ENCODE data around the gene ZC3H12A.

The ZC3H12A gene

GRCh38 chr1:37434292-37435225 lies 39.8 kb upstream of the ZC3H12A start:
- DNase-seq (ENCODE audit: low read depth in 2 of 2), result peak; percentile 58 to 61
- TF ChIP-seq CTCF (IDR thresholded peaks at IDR 0.05; ENCODE audit: low read depth, low read length), result peak; percentile 97
- H3K4me3 ChIP-seq (replicated peaks in 1 of 2; ENCODE audit: low read depth in 2 of 2, low read length in 2 of 2), result no peak overlapping the region

- TF ChIP-seq CTCF (IDR thresholded peaks at IDR 0.05; ENCODE audit: low read depth, low read length), result no peak
- DNase-seq (ENCODE audit: low read depth in 2 of 2), result no peak
These were observed 37.3 kb upstream of the ZC3H12A start for GRCh38 chr1:37437087-37437486.

GRCh38 chr1:37438037-37438868 lies 36.1 kb upstream of the ZC3H12A start:
- no peak for DNase-seq (ENCODE audit: low read depth in 2 of 2)
- H3K4me3 ChIP-seq (replicated peaks in 1 of 2; ENCODE audit: low read depth in 2 of 2, low read length in 2 of 2), result no peak overlapping the region
- no peak for TF ChIP-seq CTCF (IDR thresholded peaks at IDR 0.05; ENCODE audit: low read depth, low read length)

More at GRCh38 chr1:37437087-37437486, 37.3 kb upstream of the ZC3H12A start:
- H3K4me3 ChIP-seq (replicated peaks in 1 of 2; ENCODE audit: low read depth in 2 of 2, low read length in 2 of 2), result no peak overlapping the region

GRCh38 chr1:37438869-37439343 lies 35.5 kb upstream of the ZC3H12A start:
- H3K4me3 ChIP-seq (replicated peaks in 1 of 2; ENCODE audit: low read depth in 2 of 2, low read length in 2 of 2), result no peak overlapping the region
- no peak for DNase-seq (ENCODE audit: low read depth in 2 of 2)
- no peak for TF ChIP-seq CTCF (IDR thresholded peaks at IDR 0.05; ENCODE audit: low read depth, low read length)

GRCh38 chr1:37439349-37439995 lies 34.9 kb upstream of the ZC3H12A start:
- no peak overlapping the region for H3K4me3 ChIP-seq (replicated peaks in 1 of 2; ENCODE audit: low read depth in 2 of 2, low read length in 2 of 2)
- DNase-seq (ENCODE audit: low read depth in 2 of 2), result no peak
- no peak for TF ChIP-seq CTCF (IDR thresholded peaks at IDR 0.05; ENCODE audit: low read depth, low read length)

- no peak for TF ChIP-seq CTCF (IDR thresholded peaks at IDR 0.05; ENCODE audit: low read depth, low read length)
- no peak overlapping the region for H3K4me3 ChIP-seq (replicated peaks in 1 of 2; ENCODE audit: low read depth in 2 of 2, low read length in 2 of 2)
- DNase-seq (ENCODE audit: low read depth in 2 of 2), result no peak
These were observed 32.9 kb upstream of the ZC3H12A start for GRCh38 chr1:37441490-37441889.

All from cardiac fibroblast (primary cell).